H1 (cell line): ENCODE measurements around the gene GNB1L. TPM values are rescaled to one million over a fixed set of nuclear protein-coding genes. Genes with fewer than 3 reads are reported as not detected.
A peak's percentile ranks its signal among the peaks of the same experiment; 100 is the strongest.

Experiments
- GABPA ChIP-seq: IDR thresholded peaks from 2 replicates; pipeline ENCODE4 v1.6.1; 2011; ENCODE audit warnings: mild to moderate bottlenecking, low read length, moderate library complexity, borderline replicate concordance; ENCODE audit not compliant: insufficient read depth
- KDM5A ChIP-seq: fragments of 200-600 bp; IDR thresholded peaks from 2 replicates; pipeline ENCODE4 v1.7.1; 2012; ENCODE audit warnings: mild to moderate bottlenecking, low read length, inconsistent platforms, mixed read lengths
- polyA plus RNA-seq, 7 experiments: library from polyadenylated mRNA; depleted of rRNA in 3 of 7; stranded (reverse) in 5 of 7; unstranded in 2 of 7; fragments of >200 nt in 5 of 7; fragments of 200-250 nt in 2 of 7; gene quantifications; 1 replicate in 5 of 7; 2 replicates in 1 of 7; 4 replicates in 1 of 7; pipeline versions ENCODE4 v1.2.1 to v1.2.3, GENCODE V29; 2011 to 2013; ENCODE audit warnings: missing spikeins in 2 of 7, mixed read lengths in 2 of 7
- total RNA-seq: library from RNA; stranded (reverse); fragmentation: NEBNext Ultra II Directional; extraction: Animal tissue kit (Norgen Biotek cat#: 25700); gene quantifications from 2 replicates; pipeline ENCODE4 v1.2.1, GENCODE V29; 2021

GNB1L gene
- total and polyA plus RNA-seq, 2 of the 8 experiments (the other 6 are each of a cell fraction or from before 2014, with no cell fraction given): 14.0 to 15.6 TPM

GRCh38 chr22:19853879-19854777 is 546 bp downstream of the GNB1L start (continued):
- TF ChIP-seq KDM5A (0 out of 2 replicates have a peak, but pooled peaks have one; percentile 26), GABPA (0 out of 2 replicates have a peak, but pooled peaks have one; percentile 20)
- TF ChIP-seq, all 59 proteins: peak for 3
